ENCODE data around the gene SRD5A3. TPM values are rescaled to one million over a fixed set of nuclear protein-coding genes. Genes with fewer than 3 reads are reported as not detected.
A peak's percentile ranks its signal among the peaks of the same experiment; 100 is the strongest.
"Not testable (repeated sequence)": the region's sequence is repeated elsewhere in the genome, so short reads cannot be mapped to it uniquely, and the experiment has no call there.

Gene SRD5A3
- total and polyA plus RNA-seq, 8 donors = 12.1 to 31.3 (median 15.7) TPM

- H3K27ac ChIP-seq = no peak overlapping the region
- ATAC-seq = no peak
- intact Hi-C loops (cut with DNase I) = no loop called here
These were observed 9.5 kb downstream of the SRD5A3 start for GRCh38 chr4:55355555-55355954.

GRCh38 chr4:55356991-55357461, 11.0 kb downstream of the SRD5A3 start:
- no peaks in the 10 kb centered on the region for H3K27me3 ChIP-seq
- no peaks in the 10 kb centered on the region for H3K9me3 ChIP-seq
- H3K27ac ChIP-seq = peak overlapping the region in 1 of 2 donors; percentile 73
- no peak overlapping the region for H3K4me3 ChIP-seq
- H3K36me3 ChIP-seq = no peaks in the 10 kb centered on the region
- TF ChIP-seq CTCF (IDR thresholded peaks at IDR 0.05) = no peak
- ATAC-seq (peak; percentile 85), DNase-seq (no peak)
- H3K4me1 ChIP-seq = peaks cover 12 to 26% of the 10 kb centered on the region in 2 donors
- intact Hi-C loops (cut with DNase I) = no loop called here

More at GRCh38 chr4:55355555-55355954, 9.5 kb downstream of the SRD5A3 start:
- H3K4me1 ChIP-seq = peaks cover 12 to 26% of the 10 kb centered on the region in 2 donors
- no peaks in the 10 kb centered on the region for H3K9me3 ChIP-seq
- no peak for DNase-seq
- H3K27me3 ChIP-seq = no peaks in the 10 kb centered on the region
- no peak for TF ChIP-seq CTCF (IDR thresholded peaks at IDR 0.05)
- no peaks in the 10 kb centered on the region for H3K36me3 ChIP-seq
- no peak overlapping the region for H3K4me3 ChIP-seq

GRCh38 chr4:55358246-55358645, 12.2 kb downstream of the SRD5A3 start:
- Histone ChIP-seq H3K4me1 (peaks cover 12 to 26% of the 10 kb centered on the region in 2 donors), H3K9me3 (no peaks in the 10 kb centered on the region), H3K27me3 (no peaks in the 10 kb centered on the region), H3K36me3 (no peaks in the 10 kb centered on the region), H3K27ac (peak overlapping the region; percentile 64 to 73), H3K4me3 (no peak overlapping the region)
- no peak for TF ChIP-seq CTCF (IDR thresholded peaks at IDR 0.05)
- intact Hi-C loops (cut with DNase I) = no loop called here
- DNase-seq (no peak), ATAC-seq (no peak)

- H3K27me3 ChIP-seq = no peaks in the 10 kb centered on the region
- intact Hi-C loops (cut with DNase I) = no loop called here
- peak overlapping the region; percentile 64 to 73 for H3K27ac ChIP-seq
- H3K4me3 ChIP-seq = no peak overlapping the region
- TF ChIP-seq CTCF (IDR thresholded peaks at IDR 0.05) = no peak
- DNase-seq (no peak), ATAC-seq (peak; percentile 63)
- H3K9me3 ChIP-seq = no peaks in the 10 kb centered on the region
- H3K36me3 ChIP-seq = no peaks in the 10 kb centered on the region
- H3K4me1 ChIP-seq = peaks cover 12 to 27% of the 10 kb centered on the region in 2 donors
These were observed 12.6 kb downstream of the SRD5A3 start for GRCh38 chr4:55358668-55359067.

- Histone ChIP-seq H3K4me1 (peaks cover 12 to 28% of the 10 kb centered on the region in 2 donors), H3K9me3 (no peaks in the 10 kb centered on the region), H3K36me3 (no peaks in the 10 kb centered on the region), H3K27me3 (no peaks in the 10 kb centered on the region), H3K4me3 (no peak overlapping the region), H3K27ac (peak overlapping the region; percentile 64 to 73)
- no peak for DNase-seq
- intact Hi-C loops (cut with DNase I) = no loop called here
- peak; percentile 16 for ATAC-seq
- TF ChIP-seq CTCF (IDR thresholded peaks at IDR 0.05) = no peak
These were observed 13.4 kb downstream of the SRD5A3 start for GRCh38 chr4:55359397-55359916.

- DNase-seq; ATAC-seq; H3K4me3 ChIP-seq; H3K9me3 ChIP-seq; H3K27ac ChIP-seq; H3K36me3 ChIP-seq; intact Hi-C loops (cut with DNase I); H3K27me3 ChIP-seq: not testable (repeated sequence)
- H3K4me1 ChIP-seq = peaks cover 6 to 20% of the 10 kb centered on the region in 2 donors
These were observed 16.9 kb downstream of the SRD5A3 start for GRCh38 chr4:55362938-55363337.
